HG02852 (cell line): ENCODE measurements around the gene TESMIN.

Experiments
- ATAC-seq: cut with Tn5 transposase; IDR thresholded peaks from one replicate; pipeline ENCODE4 v1.9.1; 2021; ENCODE audit warnings: mild to moderate bottlenecking, moderate library complexity; ENCODE audit not compliant: unreplicated experiment

TESMIN gene

GRCh38 chr11:68663482-68664010 is 87.8 kb downstream of the TESMIN start:
- ATAC-seq, result no peak

GRCh38 chr11:68661697-68662603 is 89.4 kb downstream of the TESMIN start:
- ATAC-seq, result no peak

GRCh38 chr11:68661014-68661413 is 90.3 kb downstream of the TESMIN start:
- no peak for ATAC-seq

DNA sequence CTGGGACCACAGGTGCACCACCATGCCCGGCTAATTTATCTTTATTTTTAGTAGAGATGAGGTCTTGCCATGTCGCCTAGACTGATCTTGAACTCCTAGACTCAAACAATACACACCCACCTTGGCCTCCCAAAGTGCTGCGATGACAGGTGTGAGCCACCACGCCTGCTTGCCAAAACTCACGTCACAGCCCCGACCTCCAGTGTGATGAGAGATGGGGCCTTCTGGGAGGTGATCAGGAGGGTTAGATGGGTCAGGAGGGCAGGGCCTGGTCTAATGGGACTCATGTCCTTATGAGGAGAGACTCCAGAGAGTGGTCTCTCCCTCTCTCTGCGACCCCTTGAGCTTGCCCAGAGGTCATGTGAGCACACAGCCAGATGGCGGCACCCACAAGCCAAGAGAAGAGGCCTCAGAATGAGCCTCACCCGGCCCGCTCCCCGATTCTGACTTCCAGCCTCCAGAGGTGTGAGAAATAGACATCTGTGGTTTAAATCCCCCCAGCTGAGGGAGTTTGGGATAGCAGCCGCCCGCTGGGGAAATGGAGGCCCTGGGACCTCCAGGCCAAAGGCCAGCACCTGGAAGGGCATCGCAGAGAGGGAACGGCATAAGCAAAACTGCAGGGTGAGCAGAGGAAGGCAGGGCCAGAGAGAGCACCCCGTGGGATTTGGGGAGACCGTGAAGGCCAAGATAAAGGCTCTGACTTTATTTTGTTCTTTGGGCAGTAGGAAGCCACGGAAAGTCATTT is 91.1 kb downstream of the TESMIN start:
- no peak for ATAC-seq

DNA sequence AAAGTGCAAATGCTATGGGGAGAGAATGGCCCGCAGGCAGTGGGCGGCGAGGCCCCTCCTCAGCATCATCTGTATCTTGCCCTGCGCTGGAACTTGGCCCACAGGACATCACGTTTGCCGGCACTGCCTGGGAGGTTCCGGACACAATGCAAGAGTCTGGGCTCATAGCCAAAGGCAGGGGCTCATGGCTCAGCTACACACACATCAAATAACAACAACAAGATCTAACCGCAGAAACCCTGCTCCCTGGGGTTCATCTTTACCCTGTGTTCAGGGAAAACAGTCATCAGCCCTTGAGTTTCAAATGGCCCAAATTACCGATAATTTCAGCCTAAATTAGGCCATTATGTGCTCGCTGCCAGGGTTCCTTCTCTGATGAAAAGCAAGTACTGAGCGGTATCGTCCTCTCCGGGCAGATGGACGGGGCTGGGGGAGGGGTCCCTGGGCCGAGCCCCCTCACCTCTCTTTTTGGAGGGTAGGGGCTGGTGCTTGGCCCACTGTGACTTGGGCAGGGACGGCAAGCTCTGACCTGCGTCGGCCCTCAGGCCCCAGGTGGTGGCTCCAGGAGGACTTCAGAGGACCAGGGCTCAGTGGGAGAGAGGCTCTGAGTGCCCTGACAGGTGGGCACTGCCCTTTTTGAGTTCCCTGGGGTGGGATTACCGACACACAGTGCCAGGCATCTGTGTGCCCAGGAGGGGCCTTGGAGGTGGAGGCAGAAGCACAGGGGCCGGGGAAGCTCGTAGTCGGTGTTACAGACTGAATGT is 92.0 kb downstream of the TESMIN start:
- no peak for ATAC-seq

GRCh38 chr11:68658661-68659060 is 92.7 kb downstream of the TESMIN start:
- ATAC-seq, result no peak

- no peak for ATAC-seq
Measured at GRCh38 chr11:68658097-68658496, 93.2 kb downstream of the TESMIN start.
